DOHH2 (cell line): ENCODE results near the gene RAB3GAP1.

Source experiments
- H3F3A ChIP-seq: fragments of 200-600 bp; sonication (generic), shearing (Covaris generic); 2 replicates; pipeline ENCODE4 v1.6.0; 2016; ENCODE audit warnings: antibody characterized with exemption, mild to moderate bottlenecking; ENCODE audit not compliant: control insufficient read depth, insufficient read depth
- H3K27ac ChIP-seq: fragments of 200-600 bp; sonication (generic); 2 replicates; pipeline ENCODE4 v1.5.1; 2014; ENCODE audit warnings: low read depth, mild to moderate bottlenecking, low read length, moderate library complexity
- H3K27me3 ChIP-seq: fragments of 200-600 bp; sonication (generic); 2 replicates; pipeline ENCODE4 v1.6.1; 2014; ENCODE audit warnings: mild to moderate bottlenecking, low read length, mixed read lengths; ENCODE audit not compliant: control insufficient read depth
- H3K36me3 ChIP-seq: fragments of 200-600 bp; sonication (generic); 2 replicates; pipeline ENCODE4 v1.6.1; 2014; ENCODE audit warnings: mild to moderate bottlenecking, low read length, moderate library complexity, mixed read lengths; ENCODE audit not compliant: control insufficient read depth
- H3K4me1 ChIP-seq: fragments of 200-600 bp; sonication (generic); 2 replicates; pipeline ENCODE4 v1.6.1; 2014; ENCODE audit warnings: mild to moderate bottlenecking, low read length, mixed read lengths; ENCODE audit not compliant: control insufficient read depth
- H3K4me2 ChIP-seq: fragments of 200-600 bp; sonication (generic); 2 replicates; pipeline ENCODE4 v1.6.0; 2014; ENCODE audit warnings: mild to moderate bottlenecking, low read length, moderate library complexity
- H3K4me3 ChIP-seq: fragments of 200-600 bp; sonication (generic); 2 replicates; pipeline ENCODE4 v1.5.1; 2014; ENCODE audit warnings: mild to moderate bottlenecking, low read length, mixed read lengths
- H3K79me2 ChIP-seq: fragments of 200-600 bp; sonication (generic); 2 replicates; pipeline ENCODE4 v1.6.1; 2014; ENCODE audit warnings: mild to moderate bottlenecking, low read length, mixed read lengths; ENCODE audit not compliant: control insufficient read depth
- H3K9me2 ChIP-seq: fragments of 200-600 bp; sonication (generic); replicated peaks from 2 replicates; pipeline ENCODE4 v1.6.1; 2014; ENCODE audit warnings: mild to moderate bottlenecking, low read length, mixed read lengths; ENCODE audit not compliant: control insufficient read depth
- H3K9me3 ChIP-seq: fragments of 200-600 bp; sonication (generic); 2 replicates; pipeline ENCODE4 v1.6.1; 2014; ENCODE audit warnings: antibody characterized with exemption, low read length, mixed read lengths; ENCODE audit not compliant: control insufficient read depth, insufficient read depth
- H4K20me1 ChIP-seq: fragments of 200-600 bp; sonication (generic); 2 replicates; pipeline ENCODE4 v1.6.0; 2014; ENCODE audit warnings: low read depth, mild to moderate bottlenecking, antibody characterized with exemption, low read length, moderate library complexity; ENCODE audit not compliant: control insufficient read depth, insufficient read depth
- CTCF ChIP-seq: fragments of 200-600 bp; sonication (generic); IDR thresholded peaks from one replicate; pipeline ENCODE4 v1.5.1; 2014; ENCODE audit warnings: antibody characterized with exemption, mild to moderate bottlenecking, low read depth, low read length; ENCODE audit not compliant: poor library complexity, severe bottlenecking
- EZH2phosphoT487 ChIP-seq: fragments of 200-600 bp; sonication (generic); IDR thresholded peaks from 2 replicates; pipeline ENCODE4 v1.6.1; 2017; ENCODE audit warnings: borderline replicate concordance, mild to moderate bottlenecking, antibody characterized with exemption, low read length, moderate library complexity, mixed read lengths

RAB3GAP1 gene

GRCh38 chr2:135056790-135057189, 4.7 kb downstream of the RAB3GAP1 start:
- Histone ChIP-seq H3K4me1 (peaks cover 37% of the 10 kb centered on the region), H3K9me2 (no peaks in the 10 kb centered on the region), H3K27ac (peak overlapping the region; percentile 46), H3K36me3 (peaks cover 69% of the 10 kb centered on the region), H3K27me3 (no peaks in the 10 kb centered on the region), H3K4me3 (no peak overlapping the region), H3K79me2 (peaks cover 82% of the 10 kb centered on the region), H3F3A (0 out of 2 replicates have a peak, but pooled peaks cover under 1% of the 10 kb centered on the region), H4K20me1 (peaks cover 6% of the 10 kb centered on the region; the same call in 1 of the 2 replicates), H3K9me3 (no peaks in the 10 kb centered on the region), H3K4me2 (peak overlapping the region; percentile 18; the same call in 1 of the 2 replicates)
- TF ChIP-seq CTCF (no peak), EZH2phosphoT487 (no peak)

- H3K9me2 ChIP-seq: no peaks in the 10 kb centered on the region
- no peak for TF ChIP-seq EZH2phosphoT487
- no peak for TF ChIP-seq CTCF
- peaks cover 83% of the 10 kb centered on the region for H3K79me2 ChIP-seq
- no peaks in the 10 kb centered on the region for H3F3A ChIP-seq
- H3K9me3 ChIP-seq: no peaks in the 10 kb centered on the region
- H3K4me3 ChIP-seq: no peak overlapping the region
- H3K27me3 ChIP-seq: no peaks in the 10 kb centered on the region
- no peak overlapping the region for H3K27ac ChIP-seq
- H3K4me1 ChIP-seq: peaks cover 18% of the 10 kb centered on the region
- H3K4me2 ChIP-seq: no peak overlapping the region
- peaks cover 73% of the 10 kb centered on the region for H3K36me3 ChIP-seq
- H4K20me1 ChIP-seq: no peaks in the 10 kb centered on the region; the same call in 1 of the 2 replicates
Measured at GRCh38 chr2:135059577-135059976, 7.5 kb downstream of the RAB3GAP1 start.

GRCh38 chr2:135063210-135063609, 11.1 kb downstream of the RAB3GAP1 start:
- Histone ChIP-seq H3K36me3 (peaks cover 65% of the 10 kb centered on the region), H3F3A (no peaks in the 10 kb centered on the region), H3K4me2 (no peak overlapping the region), H3K9me3 (0 out of 2 replicates have a peak, but pooled peaks cover 2% of the 10 kb centered on the region), H3K27me3 (no peaks in the 10 kb centered on the region), H3K9me2 (no peaks in the 10 kb centered on the region), H3K4me1 (no peaks in the 10 kb centered on the region), H4K20me1 (no peaks in the 10 kb centered on the region), H3K4me3 (no peak overlapping the region), H3K27ac (no peak overlapping the region), H3K79me2 (peaks cover 77% of the 10 kb centered on the region)
- no peak for TF ChIP-seq EZH2phosphoT487
- TF ChIP-seq CTCF: no peak

GRCh38 chr2:135064149-135064548, 12.1 kb downstream of the RAB3GAP1 start:
- no peaks in the 10 kb centered on the region for H3K4me1 ChIP-seq
- H3F3A ChIP-seq: no peaks in the 10 kb centered on the region
- peaks cover 66% of the 10 kb centered on the region for H3K36me3 ChIP-seq
- no peak overlapping the region for H3K27ac ChIP-seq
- H3K4me3 ChIP-seq: no peak overlapping the region
- no peaks in the 10 kb centered on the region for H4K20me1 ChIP-seq
- H3K27me3 ChIP-seq: no peaks in the 10 kb centered on the region
- TF ChIP-seq CTCF (no peak), EZH2phosphoT487 (no peak)
- no peak overlapping the region for H3K4me2 ChIP-seq
- H3K9me3 ChIP-seq: peaks cover 2% of the 10 kb centered on the region; the same call in 1 of the 2 replicates
- no peaks in the 10 kb centered on the region for H3K9me2 ChIP-seq
- peaks cover 78% of the 10 kb centered on the region for H3K79me2 ChIP-seq
